Lower leg skin (tissue), 4 donors: ENCODE data around the gene GYPC. TPM values are rescaled to one million over a fixed set of nuclear protein-coding genes. Genes with fewer than 3 reads are reported as not detected.

ENCODE experiments used
- DNase-seq, 2 donors: peaks; one replicate each; pipeline ENCODE4 v3.0.0-alpha.2; 2019; ENCODE audit warnings: low spot score in 2 of 2
- H3K4me3 ChIP-seq: fragments of 200-600 bp; sonication (generic); 2 replicates; pipeline ENCODE4 v1.5.1; 2017; ENCODE audit warnings: mild to moderate bottlenecking, low read depth; ENCODE audit not compliant: poor library complexity, severe bottlenecking
- POLR2A ChIP-seq, 2 donors: fragments of 450-650 bp; IDR thresholded peaks; one replicate each; pipeline ENCODE4 v1.6.1; 2016 to 2017; ENCODE audit warnings: antibody characterized with exemption in 2 of 2, mild to moderate bottlenecking in 1 of 2, moderate library complexity in 1 of 2
- WGBS, 2 donors: methylation state at CpG; one replicate each; pipeline ENCODE4 v1.1.5; 2018; 5-methylcytosine and 5-hydroxymethylcytosine counted together
- intact Hi-C: fragments of 100-400 bp; cut with DNase I; formaldehyde crosslinking; loops from one replicate; pipeline ENCODE4 v1.15.0; 2023; ENCODE audit warnings: low total_unique reads
- total RNA-seq, 4 donors: library from RNA; depleted of rRNA; stranded (reverse); fragments of >200 nt; gene quantifications; one replicate each; pipeline ENCODE4 v1.1.0, GENCODE V29; 2016
- TF ChIP-seq, protein P1 (sequence below), 3 donors: fragments of 450-650 bp; IDR thresholded peaks; one replicate each; pipeline ENCODE4 v1.5.1; 2016; ENCODE audit warnings: antibody characterized with exemption in 3 of 3, mild to moderate bottlenecking in 3 of 3, moderate library complexity in 2 of 3

The GYPC gene
- total RNA-seq, 4 donors from 2014 or later: 16.9 to 55.6 (median 21.7) TPM

DNA sequence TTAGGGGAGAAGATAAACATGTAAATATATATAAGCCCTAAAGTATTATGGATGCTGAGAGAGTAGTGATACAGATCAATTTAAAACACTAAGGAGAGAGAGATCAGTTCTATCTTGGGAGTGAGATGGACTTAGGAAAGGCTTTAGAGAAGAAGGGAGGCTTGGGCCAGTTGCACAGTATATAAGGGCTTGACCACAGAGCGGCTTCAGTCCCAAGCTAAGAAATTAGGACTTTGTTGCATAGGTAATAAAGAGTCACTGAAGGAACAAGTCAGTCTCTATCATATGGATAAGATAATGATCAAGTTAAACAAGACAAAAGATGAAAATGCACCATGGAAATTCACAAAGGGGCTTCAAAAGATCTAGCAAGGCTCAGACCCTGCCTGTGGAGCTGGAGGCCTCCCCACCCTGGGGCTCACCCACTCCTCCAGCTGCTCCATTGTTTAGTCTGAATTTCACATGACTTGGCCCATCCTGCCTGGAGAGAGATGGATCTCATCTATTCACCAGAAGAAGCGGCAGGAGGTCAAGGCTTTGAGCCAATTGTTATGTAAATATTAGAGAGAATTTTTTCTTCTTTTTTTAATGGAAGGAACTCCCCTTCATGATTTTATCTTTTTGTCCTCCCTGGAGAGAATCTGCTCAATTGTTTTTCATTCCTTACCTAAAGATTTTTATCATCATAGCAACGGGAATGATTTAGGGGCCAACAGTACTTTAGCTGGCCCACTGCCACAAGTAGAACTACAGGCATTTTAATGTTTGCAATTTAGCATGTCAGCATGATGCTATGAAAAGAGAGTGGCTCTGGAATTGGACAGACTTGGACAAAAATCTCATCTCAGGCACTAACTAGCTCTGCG is 44.0 kb downstream of the GYPC start:
- WGBS, 2 donors: 52 to 55% methylated on average over 4 of the region's 4 CpGs
- intact Hi-C loops: no loop called here
- TF ChIP-seq, protein P1, sequence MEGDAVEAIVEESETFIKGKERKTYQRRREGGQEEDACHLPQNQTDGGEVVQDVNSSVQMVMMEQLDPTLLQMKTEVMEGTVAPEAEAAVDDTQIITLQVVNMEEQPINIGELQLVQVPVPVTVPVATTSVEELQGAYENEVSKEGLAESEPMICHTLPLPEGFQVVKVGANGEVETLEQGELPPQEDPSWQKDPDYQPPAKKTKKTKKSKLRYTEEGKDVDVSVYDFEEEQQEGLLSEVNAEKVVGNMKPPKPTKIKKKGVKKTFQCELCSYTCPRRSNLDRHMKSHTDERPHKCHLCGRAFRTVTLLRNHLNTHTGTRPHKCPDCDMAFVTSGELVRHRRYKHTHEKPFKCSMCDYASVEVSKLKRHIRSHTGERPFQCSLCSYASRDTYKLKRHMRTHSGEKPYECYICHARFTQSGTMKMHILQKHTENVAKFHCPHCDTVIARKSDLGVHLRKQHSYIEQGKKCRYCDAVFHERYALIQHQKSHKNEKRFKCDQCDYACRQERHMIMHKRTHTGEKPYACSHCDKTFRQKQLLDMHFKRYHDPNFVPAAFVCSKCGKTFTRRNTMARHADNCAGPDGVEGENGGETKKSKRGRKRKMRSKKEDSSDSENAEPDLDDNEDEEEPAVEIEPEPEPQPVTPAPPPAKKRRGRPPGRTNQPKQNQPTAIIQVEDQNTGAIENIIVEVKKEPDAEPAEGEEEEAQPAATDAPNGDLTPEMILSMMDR (IDR thresholded peaks at IDR 0.05): no peak
- no peak for TF ChIP-seq POLR2A (IDR thresholded peaks at IDR 0.05)
- H3K4me3 ChIP-seq: no peak overlapping the region
- no peak for DNase-seq

DNA sequence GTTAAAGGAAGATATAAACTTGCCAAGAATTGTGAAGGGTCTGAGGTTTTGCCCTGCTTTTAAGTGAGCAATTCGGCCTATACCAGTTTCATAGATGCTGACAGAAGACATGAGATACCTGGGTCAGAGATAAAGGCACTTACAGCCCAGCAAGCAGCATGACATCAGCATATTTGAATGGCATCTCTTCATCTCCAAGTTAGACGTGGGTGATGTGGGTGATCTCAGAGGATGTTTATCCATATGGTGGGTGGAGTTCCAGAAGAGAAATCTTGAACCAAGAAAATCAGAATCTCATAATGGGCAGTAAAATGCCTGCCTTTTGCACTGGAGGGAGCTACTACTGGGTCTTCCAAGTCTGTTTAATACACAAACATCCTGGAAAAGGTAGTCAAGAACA is 44.7 kb downstream of the GYPC start:
- TF ChIP-seq, protein P1 (IDR thresholded peaks at IDR 0.05): no peak
- no peak for TF ChIP-seq POLR2A (IDR thresholded peaks at IDR 0.05)
- no peak overlapping the region for H3K4me3 ChIP-seq
- 37 to 41% methylated on average over 2 of the region's 2 CpGs for WGBS, 2 donors
- intact Hi-C loops: no loop called here
- no peak for DNase-seq

DNA sequence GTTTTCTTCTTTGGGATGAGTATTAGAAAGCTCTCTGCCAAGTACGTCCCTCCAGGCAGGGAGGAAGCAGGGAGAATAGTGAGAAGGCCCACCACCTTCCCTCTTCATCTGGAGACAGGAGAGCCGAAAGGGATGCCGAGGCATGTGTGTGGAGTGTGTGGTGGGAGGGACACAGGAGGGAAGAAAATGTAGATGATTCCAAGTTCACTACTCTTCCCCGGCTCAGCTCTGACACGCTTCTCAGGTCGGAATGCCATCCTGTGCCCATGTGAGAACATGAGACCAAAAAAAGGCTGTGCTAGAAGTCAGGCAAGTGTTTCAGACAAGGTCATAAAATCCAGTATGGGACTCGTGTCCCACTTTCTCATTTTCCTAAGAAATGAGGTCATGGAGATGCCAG is 47.4 kb downstream of the GYPC start:
- no peak overlapping the region for H3K4me3 ChIP-seq
- intact Hi-C loops: no loop called here
- DNase-seq: no peak
- TF ChIP-seq, protein P1 (IDR thresholded peaks at IDR 0.05): no peak
- TF ChIP-seq POLR2A (IDR thresholded peaks at IDR 0.05): no peak
- WGBS, 2 donors: 83 to 87% methylated on average over 7 of the region's 7 CpGs

DNA sequence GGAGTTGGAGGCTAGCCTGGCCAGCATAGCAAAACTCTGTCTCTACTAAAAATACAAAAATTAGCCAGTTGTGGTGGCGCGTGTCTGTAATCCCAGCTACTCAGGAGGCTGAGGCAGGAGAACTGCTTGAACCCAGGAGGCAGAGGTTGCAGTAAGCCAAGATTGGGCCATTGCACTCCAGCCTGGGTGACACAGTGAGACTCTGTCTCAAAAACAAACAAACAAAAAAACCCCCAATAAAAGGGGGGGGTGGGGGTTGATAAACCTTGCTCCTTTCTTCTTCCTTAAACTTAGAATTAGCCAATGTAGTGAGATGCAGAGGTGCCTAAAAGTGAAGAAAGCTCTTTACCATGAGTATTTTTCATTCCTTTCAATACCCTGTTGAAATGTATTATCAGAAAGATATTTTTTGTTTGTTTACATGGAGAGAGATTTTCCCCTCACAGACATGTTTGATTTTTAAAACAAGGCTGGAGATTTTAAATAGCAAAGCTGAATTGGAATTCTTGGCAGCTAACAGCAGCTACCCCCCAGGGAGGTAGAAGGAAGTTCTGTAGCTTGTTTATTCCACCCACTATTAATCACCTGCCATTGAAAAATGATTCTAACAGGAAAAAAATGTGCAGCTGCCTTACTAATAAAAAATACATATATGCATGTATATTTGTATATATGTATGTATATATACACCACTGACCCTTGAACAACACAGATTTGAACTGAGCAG is 48.6 kb downstream of the GYPC start:
- WGBS, 2 donors: 66 to 90% methylated on average over 2 of the region's 2 CpGs
- TF ChIP-seq POLR2A (IDR thresholded peaks at IDR 0.05): no peak
- TF ChIP-seq, protein P1 (IDR thresholded peaks at IDR 0.05): no peak

DNA sequence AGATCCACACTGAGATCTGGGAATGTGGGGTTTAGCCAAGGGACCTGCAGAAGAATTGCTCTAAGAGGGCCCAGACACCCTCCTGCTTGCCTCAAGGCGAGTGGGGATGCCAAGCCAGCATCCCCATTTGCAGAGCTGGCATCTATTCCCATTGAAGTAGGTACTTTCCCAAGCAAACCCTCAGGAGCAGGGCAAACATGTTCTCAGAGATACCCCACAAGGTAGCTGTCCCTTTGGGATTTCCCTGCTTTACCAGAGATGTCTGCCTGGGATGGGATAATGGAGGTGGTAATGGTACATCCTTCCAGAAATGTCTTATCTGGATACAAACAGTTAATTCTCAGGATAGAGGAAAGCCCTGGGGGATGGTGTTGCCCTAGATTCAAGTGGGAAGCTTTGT is 51.2 kb downstream of the GYPC start:
- 54 to 75% methylated on average over 1 of the region's 1 CpG for WGBS, 2 donors
- intact Hi-C loops: no loop called here
- no peak overlapping the region for H3K4me3 ChIP-seq
- TF ChIP-seq, protein P1 (IDR thresholded peaks at IDR 0.05): no peak
- no peak for TF ChIP-seq POLR2A (IDR thresholded peaks at IDR 0.05)
- DNase-seq: peak in 1 of 2 donors; percentile 20

More for the DNA sequence above, 48.6 kb downstream of the GYPC start:
- DNase-seq: no peak
- no peak overlapping the region for H3K4me3 ChIP-seq
- intact Hi-C loops: no loop called here
